ENCODE data around the gene CCP110.

Gene CCP110

GRCh38 chr16:19506965-19507364, 16.8 kb upstream of the CCP110 start:
- no peak overlapping the region for H3K4me3 ChIP-seq (ENCODE audit: low read depth, low read length)

GRCh38 chr16:19507867-19508266, 15.9 kb upstream of the CCP110 start:
- H3K4me3 ChIP-seq (ENCODE audit: low read depth, low read length) = no peak overlapping the region

DNA sequence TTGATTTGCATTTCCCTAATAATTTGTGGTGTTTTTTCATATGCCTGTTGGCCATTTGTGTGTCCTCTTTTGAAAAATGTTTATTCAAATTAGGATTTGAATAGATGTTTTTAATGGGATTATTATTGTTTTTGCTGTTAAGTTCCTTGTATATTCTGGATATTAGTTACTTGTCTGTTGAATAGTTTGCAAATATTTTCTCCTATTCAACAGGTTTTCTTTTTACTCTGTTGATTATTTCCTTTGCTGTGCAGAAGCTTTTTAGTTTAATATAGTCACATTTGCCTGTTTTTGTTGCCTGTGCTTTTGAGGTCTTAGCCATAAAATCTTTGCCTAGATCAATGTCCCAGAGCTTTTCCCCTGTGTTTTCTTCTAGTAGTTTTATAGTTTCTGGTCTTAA, 11.4 kb upstream of the CCP110 start:
- no peak overlapping the region for H3K4me3 ChIP-seq (ENCODE audit: low read depth, low read length)

DNA sequence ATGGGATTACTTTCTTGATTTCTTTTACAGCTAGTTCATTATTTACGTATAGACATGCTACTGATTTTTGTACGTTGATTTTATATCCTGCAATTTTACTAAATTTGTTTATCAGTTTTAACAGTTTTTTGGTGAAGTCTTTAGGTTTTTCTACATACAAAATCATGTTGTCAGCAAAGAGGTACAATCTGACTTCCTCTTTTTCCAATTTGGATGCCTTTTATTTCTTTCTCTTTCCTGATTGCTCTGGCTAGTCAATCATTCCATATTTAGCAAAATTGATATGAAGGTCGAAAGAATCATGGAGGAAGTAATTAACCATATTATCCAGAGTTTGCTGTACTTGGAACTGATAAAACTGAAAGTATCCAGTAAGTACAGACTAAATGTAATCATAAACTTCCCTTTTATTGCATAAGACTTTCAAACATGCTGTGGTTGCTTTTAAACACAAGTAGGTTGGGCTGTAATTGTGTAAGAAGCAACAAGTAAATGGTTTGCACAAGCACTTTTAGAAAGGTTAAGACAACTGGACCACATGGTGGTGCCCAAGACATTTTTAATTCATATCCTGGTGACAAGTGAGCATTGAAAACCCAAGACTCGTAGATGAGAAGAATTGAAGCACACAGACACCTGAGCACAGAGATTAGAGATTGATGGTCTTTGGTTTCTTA, 10.2 kb upstream of the CCP110 start:
- no peak overlapping the region for H3K4me3 ChIP-seq (ENCODE audit: low read depth, low read length)

DNA sequence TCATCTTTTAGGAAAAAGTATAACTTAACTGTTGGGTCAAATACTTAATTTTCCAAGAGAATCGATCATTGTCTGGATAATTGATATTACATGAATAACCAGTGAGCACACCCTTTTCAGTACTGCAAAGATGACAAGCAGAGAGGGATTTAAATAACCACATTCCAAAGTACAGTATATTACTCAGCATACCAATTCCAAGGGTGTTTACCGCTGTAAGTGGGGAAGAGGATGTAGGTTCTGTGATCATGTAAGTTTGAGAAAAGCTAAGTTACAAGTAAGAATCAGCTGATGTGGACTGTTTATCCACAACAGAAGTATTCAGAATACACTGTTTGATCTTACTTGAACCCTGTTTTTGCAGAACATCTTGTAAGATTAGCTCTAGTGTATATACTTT, 8.0 kb upstream of the CCP110 start:
- H3K4me3 ChIP-seq (ENCODE audit: low read depth, low read length) = no peak overlapping the region

GRCh38 chr16:19517424-19518089, 6.2 kb upstream of the CCP110 start:
- no peak overlapping the region for H3K4me3 ChIP-seq (ENCODE audit: low read depth, low read length)

DNA sequence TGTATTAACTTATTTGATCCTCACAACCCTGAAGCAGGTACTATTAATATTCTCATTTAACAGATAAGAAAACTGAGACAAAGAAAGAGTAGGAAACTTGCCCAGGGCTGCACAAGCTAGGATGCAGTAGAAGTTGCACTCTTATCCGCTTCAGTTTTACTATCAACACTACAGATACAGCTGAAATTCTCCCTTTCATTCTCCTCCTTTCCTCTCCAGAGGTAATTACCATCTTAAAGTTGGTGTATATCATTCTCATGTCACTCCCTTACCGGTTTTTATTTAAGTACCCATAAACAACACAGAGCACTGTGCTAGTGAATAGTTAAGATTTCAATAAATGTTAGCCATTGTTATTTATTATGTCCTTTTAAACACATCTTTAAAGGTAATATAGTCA, 5.4 kb upstream of the CCP110 start:
- H3K4me3 ChIP-seq (ENCODE audit: low read depth, low read length) = no peak overlapping the region

DNA sequence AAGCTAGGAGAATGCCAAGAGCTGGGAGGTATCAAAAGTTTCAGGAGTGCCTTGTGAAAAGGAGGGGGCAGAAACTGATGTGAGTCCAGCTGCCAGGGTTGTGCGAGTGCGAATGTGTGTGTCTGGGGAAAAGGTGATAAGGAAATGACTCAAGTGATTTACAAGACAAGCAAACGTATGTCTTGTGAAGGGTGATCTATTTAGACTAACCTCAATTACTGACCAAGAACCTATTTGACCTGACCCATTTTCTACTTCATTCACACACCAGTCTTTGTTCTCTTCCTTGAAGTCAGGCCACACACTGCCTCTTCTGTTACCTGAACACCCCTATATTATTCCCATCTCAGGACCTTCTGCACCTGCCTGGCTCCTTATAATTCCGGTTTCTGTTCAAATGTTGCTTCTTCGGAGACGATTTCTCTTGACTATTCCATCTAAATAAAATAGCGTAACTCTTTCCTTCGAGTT, 2.8 kb upstream of the CCP110 start:
- peak overlapping the region; percentile 82 for H3K4me3 ChIP-seq (ENCODE audit: low read depth, low read length)

DNA sequence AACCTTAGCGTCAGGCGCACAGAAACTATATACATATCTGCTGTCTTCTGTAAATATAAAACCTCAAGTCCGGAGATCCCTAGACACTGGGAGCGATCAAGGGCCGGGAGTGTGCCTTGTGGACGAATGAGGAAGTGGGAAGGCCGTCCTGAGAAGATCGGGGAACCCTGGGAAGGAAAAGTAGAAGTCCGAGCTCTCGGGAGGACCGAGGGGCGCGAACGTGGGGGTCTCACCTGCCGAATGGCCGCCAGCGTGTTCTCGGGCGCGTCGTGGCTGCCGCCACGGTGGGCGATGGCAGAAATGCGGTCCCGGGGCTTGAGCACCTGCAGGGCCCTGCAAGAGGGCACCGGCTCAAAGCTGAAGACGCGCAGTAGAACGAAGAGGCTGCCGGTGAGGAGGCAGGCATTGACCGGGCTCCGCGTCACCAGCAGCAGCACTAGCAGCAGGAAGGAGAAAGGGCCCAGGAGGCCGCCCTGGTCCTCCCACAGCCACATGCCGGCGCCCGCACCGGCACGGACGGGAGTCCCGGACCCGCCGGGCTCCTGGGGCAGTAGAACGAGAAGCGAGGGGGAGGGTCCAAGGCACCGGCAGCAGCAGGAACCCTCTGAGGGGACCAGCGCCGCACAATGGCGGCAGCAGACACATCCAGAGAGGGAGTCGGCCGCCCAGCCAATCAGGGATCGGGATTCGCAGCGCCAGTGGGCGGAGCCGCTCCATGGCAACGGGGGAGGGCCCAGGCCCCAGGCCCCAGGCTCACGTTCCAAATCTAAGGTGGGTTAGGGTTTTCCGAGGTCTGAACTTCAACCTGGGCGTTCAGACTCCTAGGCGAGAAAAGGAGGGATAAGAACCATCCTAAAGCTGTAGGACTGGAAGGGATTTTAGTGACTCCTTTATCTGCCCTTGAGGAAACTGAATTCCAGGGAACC, 2.0 kb upstream of the CCP110 start, which contains the start of gene GDE1:
TSS of gene GDE1 (minus strand) at position 628 of the 926 bp plus-strand sequence. CDS start at position 494, 134 bp downstream.
- peak within 1 kb of the TSS; percentile 82 for H3K4me3 ChIP-seq (ENCODE audit: low read depth, low read length)

DNA sequence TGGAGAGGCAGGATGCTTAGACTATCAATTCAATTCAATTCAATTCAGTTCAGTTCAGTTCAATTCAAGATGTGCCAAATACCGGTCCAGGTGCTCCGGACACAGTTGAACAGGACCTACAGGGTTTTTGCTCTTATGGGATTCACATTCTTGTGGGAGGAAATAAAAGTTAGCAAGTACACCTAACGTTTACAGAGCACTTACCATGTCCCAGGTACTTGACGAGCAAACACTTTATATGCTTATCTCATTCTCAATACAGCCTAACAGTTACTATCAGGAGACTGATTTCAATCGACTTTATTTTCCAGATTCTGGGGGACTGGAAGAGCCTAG, 1.4 kb upstream of the CCP110 start:
- no peak overlapping the region for H3K4me3 ChIP-seq (ENCODE audit: low read depth, low read length)

DNA sequence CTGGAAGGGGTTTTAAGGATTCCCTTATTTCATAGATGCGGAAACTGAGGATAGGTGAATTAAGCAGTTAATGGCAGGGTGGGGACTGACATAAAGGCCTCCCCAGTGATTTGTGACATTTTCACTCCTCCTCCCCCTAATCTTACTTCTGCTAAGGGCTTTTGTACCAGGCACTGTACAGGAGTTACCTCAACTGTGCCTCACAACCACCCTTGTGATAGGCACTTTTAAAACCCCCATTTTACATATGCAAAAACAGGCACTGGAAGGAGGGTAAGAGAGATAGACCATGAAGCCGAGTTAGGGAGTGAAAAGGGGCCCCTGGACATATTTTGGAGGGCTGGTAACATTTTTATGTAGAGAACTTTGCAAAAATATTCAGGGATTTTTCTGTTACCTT, 982 bp upstream of the CCP110 start:
- no peak overlapping the region for H3K4me3 ChIP-seq (ENCODE audit: low read depth, low read length)

GRCh38 chr16:19523184-19523558, 571 bp upstream of the CCP110 start:
- no peak overlapping the region for H3K4me3 ChIP-seq (ENCODE audit: low read depth, low read length)

GRCh38 chr16:19524356-19524615, 544 bp downstream of the CCP110 start:
- peak overlapping the region; percentile 82 for H3K4me3 ChIP-seq (ENCODE audit: low read depth, low read length)

- H3K4me3 ChIP-seq (ENCODE audit: low read depth, low read length) = peak overlapping the region; percentile 82
Observed at GRCh38 chr16:19524616-19525384, 1.1 kb downstream of the CCP110 start.

- H3K4me3 ChIP-seq (ENCODE audit: low read depth, low read length) = peak overlapping the region; percentile 82
Observed at GRCh38 chr16:19525385-19525723, 1.6 kb downstream of the CCP110 start.

GRCh38 chr16:19527161-19527560, 3.4 kb downstream of the CCP110 start:
- H3K4me3 ChIP-seq (ENCODE audit: low read depth, low read length) = no peak overlapping the region

DNA sequence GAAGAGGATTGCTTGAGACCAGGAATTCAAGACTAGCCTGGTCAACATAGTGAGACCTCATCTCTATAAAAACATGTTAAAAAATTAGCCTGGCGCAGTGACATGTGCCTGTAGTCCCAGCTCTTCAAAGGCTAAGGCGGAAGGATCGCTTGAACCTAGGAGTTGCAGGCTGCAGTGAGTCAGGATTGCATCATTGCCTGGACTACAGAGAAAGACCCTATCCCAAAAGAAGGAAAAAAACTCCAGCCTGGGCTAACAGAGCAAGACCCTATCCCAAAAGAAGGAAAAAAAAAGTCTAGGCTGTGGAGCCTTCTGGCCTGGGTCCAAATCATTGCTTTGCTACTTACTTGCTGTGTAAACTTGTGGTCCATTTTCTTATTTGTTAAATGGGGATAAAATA, 4.9 kb downstream of the CCP110 start:
- no peak overlapping the region for H3K4me3 ChIP-seq (ENCODE audit: low read depth, low read length)

DNA sequence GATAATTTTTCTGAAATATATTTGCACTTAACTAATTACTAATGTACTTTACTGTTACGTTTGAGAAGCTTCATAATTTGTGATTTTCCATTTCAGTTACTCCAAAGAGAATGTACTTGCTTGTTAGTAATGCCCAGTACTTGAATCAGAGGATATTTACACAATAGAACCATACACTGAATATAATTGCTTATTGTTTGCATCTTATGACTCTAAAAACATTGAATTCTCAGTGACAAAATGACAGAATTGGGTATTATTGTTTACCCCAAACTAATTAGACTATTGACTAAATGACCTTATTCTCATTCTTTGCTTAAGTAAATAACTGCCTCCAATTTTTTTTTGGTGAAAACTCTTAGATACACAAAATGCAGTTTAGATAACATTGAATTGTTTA, 8.9 kb downstream of the CCP110 start:
- H3K4me3 ChIP-seq (ENCODE audit: low read depth, low read length) = no peak overlapping the region

- no peak overlapping the region for H3K4me3 ChIP-seq (ENCODE audit: low read depth, low read length)
Observed at GRCh38 chr16:19540241-19540970, 16.7 kb downstream of the CCP110 start.

GRCh38 chr16:19542138-19542821, 18.5 kb downstream of the CCP110 start:
- H3K4me3 ChIP-seq (ENCODE audit: low read depth, low read length) = no peak overlapping the region
